GM21723 (cell line): ENCODE data around the gene MEX3A.
"Not testable (repeated sequence)": the region's sequence is repeated elsewhere in the genome, so short reads cannot be mapped to it uniquely, and the experiment has no call there.

Experiments
- ATAC-seq: cut with Tn5 transposase; IDR thresholded peaks from one replicate; pipeline ENCODE4 v1.9.1; 2021; ENCODE audit warnings: mild to moderate bottlenecking, moderate library complexity; ENCODE audit not compliant: unreplicated experiment

The MEX3A gene, protein sequence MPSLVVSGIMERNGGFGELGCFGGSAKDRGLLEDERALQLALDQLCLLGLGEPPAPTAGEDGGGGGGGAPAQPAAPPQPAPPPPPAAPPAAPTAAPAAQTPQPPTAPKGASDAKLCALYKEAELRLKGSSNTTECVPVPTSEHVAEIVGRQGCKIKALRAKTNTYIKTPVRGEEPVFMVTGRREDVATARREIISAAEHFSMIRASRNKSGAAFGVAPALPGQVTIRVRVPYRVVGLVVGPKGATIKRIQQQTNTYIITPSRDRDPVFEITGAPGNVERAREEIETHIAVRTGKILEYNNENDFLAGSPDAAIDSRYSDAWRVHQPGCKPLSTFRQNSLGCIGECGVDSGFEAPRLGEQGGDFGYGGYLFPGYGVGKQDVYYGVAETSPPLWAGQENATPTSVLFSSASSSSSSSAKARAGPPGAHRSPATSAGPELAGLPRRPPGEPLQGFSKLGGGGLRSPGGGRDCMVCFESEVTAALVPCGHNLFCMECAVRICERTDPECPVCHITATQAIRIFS

DNA sequence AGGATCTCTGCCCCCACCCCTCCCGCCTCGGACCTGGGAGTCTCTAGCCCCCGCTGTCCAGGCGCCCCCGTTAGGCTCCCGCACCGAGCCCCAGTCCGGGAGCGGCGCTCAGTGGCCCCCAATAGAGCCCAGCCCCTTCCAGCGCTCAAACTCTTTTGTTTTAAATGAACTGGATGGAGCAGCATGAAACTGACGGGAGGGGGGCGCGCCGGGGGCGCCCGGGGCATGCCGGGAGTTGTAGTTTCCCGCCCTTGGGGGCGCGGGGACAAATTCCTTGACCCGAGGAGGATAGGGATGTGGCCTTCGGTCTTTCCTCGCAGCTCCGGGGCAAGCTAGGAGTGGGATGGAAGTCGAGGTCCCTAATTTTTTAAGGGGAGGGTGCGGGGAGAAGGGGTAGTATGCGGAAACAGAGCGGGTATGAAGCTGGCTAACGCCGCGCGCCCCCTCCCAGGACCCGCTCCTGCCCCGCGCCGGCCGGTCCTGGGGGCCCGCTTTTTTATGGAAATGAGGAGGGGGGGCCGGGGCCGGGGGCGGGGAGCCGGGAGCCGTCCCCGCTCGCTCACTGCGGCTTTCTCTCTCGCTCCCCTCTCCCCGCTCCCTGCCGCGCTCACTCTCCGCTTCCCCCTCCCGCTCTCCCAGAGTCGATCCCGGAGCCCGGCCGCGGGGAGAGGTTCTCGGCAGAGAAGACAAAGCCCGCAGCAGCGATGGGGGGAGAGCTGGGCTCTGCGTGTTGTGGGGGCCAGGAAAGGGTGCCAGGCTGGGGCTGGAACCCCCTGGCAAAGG lies at the start of gene MEX3A:
Gene MEX3A, minus strand, starts transcription at position 157 of the 783 bp plus-strand sequence. CDS start 467 bp downstream, outside the sequence.
- ATAC-seq = no peak

DNA sequence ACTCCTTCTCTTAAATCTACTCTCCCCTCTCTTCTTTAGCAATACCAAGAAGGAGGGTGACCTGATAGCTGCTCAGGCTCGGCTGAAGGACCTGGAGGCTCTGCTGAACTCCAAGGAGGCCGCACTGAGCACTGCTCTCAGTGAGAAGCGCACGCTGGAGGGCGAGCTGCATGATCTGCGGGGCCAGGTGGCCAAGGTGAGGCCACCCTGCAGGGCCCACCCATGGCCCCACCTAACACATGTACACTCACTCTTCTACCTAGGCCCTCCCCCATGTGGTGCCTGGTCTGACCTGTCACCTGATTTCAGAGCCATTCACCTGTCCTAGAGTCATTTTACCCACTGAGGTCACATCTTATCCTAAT lies 48.3 kb upstream of the MEX3A start:
- no peak for ATAC-seq

- ATAC-seq = no peak
Observed at GRCh38 chr1:156129687-156130577, 47.7 kb upstream of the MEX3A start.

GRCh38 chr1:156128654-156129597 lies 46.7 kb upstream of the MEX3A start:
- ATAC-seq = no peak

- ATAC-seq = no peak
Observed at GRCh38 chr1:156128308-156128653, 46.0 kb upstream of the MEX3A start.

GRCh38 chr1:156126630-156127534 lies 44.6 kb upstream of the MEX3A start:
- ATAC-seq = peak; percentile 49

- ATAC-seq = peak; percentile 39
Observed at GRCh38 chr1:156126043-156126629, 43.9 kb upstream of the MEX3A start.

DNA sequence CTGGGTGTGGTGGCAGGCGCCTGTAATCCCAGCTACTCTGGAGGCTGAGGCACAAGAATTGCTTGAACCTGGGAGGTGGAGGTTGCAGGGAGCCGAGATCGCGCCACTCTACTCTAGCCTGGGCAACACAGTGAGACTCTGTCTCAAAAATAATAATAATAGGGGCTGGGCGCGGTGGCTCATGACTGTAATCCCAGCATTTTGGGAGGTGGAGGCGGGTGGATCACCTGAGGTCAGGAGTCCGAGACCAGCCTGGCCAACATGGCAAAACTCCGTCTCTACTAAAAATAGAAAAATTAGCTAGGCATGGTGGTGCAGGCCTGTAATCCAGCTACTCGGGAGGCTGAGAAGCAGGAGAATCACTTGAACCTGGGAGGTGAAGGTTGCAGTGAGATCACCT lies 43.3 kb upstream of the MEX3A start:
- not testable (repeated sequence) for ATAC-seq

DNA sequence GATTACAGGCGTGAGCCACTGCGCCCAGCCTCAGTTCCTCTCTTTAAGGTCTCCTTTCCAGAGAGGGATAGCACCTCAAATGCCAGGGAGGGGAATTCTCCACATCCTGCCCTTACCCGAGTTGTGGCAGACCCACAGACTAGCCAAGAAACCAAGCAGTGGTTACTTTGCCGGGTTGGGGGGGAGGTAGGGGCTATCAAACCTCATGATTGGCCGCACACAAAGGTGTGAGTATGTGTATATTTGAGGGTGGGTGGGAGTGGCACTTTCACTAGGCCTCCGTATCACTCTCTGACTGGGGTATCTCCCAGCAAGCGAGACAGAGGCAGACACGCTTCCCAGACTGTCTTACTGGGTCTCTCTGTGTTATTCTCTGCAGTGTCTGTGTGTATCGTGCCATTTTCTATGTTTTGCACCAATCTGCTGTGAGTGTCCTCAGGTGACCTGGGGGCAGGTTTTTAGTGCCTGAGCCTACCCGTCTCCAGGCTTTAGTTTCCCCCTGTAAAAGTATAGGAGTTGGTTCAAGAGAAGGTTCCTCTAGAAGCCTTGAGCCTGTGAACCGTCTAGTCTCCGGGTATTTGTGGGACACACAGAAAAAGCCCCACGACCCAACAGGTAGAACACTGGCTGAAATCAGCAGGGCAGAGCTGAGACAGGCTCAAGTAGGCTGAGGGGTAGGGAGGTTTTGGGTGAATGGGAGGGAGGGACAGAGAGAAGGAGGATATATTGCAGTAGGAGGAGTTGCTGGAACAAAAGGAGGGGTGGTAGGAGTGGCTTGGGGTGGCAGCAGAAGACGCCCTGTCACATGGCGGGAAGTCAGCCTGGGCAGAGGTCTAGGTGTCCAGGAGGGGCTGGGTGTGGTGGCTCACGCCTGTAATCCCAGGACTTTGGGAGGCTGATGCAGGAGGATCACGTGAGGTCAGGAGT lies 42.6 kb upstream of the MEX3A start:
- no peak for ATAC-seq

DNA sequence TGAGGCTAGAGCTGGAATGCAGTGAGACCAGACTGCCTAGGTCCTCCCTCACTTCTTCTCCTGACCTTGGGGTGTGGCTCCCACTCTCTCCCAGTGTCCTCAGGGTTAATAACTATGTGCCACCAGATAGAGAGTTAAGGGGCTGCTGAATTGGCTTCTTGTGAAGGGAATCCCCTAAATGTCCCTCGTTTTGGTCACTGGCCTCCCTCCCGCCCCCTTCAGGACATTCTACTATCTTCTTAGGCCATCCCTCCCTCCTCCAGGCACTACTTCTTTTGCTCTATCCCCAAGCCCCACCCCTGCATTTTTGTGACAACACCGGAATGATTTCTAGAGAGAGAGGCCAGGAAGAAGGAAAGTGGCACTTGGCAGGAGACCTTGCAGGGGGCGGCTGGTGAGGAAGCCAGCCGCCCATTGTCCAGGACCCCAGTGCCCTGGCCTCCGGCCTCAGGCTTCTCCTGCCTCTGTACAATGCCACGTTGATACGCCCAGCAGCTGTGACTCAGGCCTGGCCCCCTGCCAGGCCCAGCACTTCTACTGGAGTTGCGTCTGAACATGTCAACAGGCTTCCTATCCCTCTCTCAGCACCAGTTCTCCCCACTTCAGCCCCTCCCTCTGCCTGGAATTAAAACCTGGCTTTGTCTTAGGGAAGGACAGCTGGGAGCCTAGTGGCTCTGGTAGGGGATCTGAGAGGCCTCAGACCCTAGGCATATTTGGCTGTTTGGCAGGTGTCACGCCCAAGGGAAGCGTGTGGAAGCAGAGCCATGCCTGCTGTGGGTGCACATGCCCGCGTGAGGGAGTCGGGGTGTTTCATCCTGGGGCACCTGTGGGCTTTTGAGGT lies 41.3 kb upstream of the MEX3A start:
- no peak for ATAC-seq

GRCh38 chr1:156122519-156123355 lies 40.5 kb upstream of the MEX3A start:
- no peak for ATAC-seq

DNA sequence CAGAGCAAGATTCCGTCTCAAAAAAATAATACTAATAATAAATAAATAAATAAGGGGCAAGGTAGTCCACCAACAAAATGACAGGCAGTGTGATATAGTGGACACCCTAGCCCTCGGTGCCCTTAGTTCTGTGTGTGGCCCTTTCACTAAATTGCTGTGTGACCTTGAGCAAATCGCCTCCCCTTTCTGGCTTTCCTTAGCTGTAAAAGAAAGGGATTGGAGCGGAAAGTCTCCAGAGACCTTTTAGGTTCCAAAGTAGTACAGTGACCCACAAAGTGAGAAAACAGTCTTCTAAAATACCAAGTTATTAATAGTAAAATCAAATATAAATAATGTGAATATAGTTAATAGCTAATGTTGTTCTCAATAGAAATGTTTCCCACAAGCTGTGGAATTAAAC lies 39.8 kb upstream of the MEX3A start:
- no peak for ATAC-seq

DNA sequence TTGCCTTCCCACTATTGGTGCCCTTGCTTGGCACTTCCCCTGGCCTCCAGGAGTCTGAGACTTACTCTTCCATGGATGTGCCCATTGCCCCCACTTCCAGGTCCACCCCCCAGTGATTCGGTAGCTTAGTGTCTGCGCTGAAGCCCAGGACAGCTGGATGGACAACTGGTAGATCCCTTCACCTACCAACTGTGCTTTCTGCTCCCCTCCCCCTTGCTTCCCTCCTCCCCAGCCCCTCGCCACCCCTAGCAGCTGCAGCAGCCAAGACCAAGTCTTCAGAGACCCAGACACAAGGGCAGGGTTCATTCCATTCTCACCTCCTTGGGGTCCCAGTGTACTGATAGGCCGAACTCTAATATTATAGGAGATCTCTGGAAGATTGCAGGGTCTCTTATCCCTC lies 39.2 kb upstream of the MEX3A start:
- ATAC-seq = no peak

GRCh38 chr1:156121005-156121404 lies 38.7 kb upstream of the MEX3A start:
- ATAC-seq = not testable (repeated sequence)

DNA sequence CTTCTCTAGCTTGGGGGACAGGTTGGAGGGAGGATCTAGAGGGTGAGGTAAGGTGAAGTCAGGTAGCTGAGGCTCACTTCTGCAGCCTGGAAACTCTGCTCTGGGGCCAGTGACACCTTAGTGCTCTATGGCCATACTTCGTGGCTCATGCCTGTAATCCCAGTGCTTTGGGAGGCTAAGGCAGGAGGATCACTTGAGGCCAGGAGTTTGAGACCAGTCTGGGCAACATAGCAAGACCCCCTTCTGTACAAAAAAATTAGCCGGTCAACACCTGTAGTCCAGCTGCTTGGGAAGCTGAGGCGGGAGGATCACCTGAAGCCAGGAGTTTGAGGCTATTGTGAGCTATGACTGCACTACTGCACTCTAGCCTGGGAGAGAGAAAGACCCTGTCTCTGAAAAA lies 38.1 kb upstream of the MEX3A start:
- ATAC-seq = no peak
